ENCODE measurements around the gene ZNF831.

GRCh38 chr20:59270380-59270779 is 106.8 kb downstream of the ZNF831 start:
- no peak for TF ChIP-seq CTCF (IDR thresholded peaks at IDR 0.05)
- no peak for TF ChIP-seq POLR2A (IDR thresholded peaks at IDR 0.05)
